ENCODE results near the gene GGT6. TPM values are rescaled to one million over a fixed set of nuclear protein-coding genes. Genes with fewer than 3 reads are reported as not detected.
A peak's percentile ranks its signal among the peaks of the same experiment; 100 is the strongest.

The GGT6 gene
- total and polyA plus RNA-seq, 2 of the 13 experiments (the other 11 are each of a cell fraction or from before 2014, with no cell fraction given) = 0.16 to 0.80 TPM

DNA sequence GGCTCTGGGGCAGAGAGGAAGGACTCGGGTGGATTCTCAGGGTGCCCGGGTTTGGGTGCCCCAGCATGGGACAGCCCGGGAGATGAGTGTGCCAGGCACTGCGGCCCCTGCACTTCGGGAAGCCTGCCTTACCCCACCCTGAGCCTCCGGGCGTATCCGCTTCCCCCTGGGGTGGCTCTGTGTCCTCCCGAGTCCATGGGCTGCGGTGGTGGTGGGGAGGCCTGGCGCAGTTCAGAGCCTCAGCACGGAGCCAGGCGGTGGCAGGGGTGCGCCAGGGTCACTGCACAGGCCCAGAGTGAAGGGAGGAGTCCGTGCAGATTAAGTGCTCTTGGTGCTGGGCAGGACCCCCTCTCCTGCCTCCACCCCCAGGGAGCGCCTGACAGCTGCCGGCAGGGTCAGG lies 25.9 kb downstream of the GGT6 start (continued):
- TF ChIP-seq, protein P1, sequence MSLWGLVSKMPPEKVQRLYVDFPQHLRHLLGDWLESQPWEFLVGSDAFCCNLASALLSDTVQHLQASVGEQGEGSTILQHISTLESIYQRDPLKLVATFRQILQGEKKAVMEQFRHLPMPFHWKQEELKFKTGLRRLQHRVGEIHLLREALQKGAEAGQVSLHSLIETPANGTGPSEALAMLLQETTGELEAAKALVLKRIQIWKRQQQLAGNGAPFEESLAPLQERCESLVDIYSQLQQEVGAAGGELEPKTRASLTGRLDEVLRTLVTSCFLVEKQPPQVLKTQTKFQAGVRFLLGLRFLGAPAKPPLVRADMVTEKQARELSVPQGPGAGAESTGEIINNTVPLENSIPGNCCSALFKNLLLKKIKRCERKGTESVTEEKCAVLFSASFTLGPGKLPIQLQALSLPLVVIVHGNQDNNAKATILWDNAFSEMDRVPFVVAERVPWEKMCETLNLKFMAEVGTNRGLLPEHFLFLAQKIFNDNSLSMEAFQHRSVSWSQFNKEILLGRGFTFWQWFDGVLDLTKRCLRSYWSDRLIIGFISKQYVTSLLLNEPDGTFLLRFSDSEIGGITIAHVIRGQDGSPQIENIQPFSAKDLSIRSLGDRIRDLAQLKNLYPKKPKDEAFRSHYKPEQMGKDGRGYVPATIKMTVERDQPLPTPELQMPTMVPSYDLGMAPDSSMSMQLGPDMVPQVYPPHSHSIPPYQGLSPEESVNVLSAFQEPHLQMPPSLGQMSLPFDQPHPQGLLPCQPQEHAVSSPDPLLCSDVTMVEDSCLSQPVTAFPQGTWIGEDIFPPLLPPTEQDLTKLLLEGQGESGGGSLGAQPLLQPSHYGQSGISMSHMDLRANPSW (CRISPR knock-in tag; IDR thresholded peaks at IDR 0.05; ENCODE audit: borderline replicate concordance) = no peak
- no peak for TF ChIP-seq TAF1 (CRISPR knock-in tag; IDR thresholded peaks at IDR 0.05)
- no peak for TF ChIP-seq ZNF841 (CRISPR knock-in tag; IDR thresholded peaks at IDR 0.05; ENCODE audit: borderline replicate concordance)
- 0 out of 2 replicates have a peak, but pooled peaks have one; percentile 4 for TF ChIP-seq HOXA3 (CRISPR knock-in tag; IDR thresholded peaks at IDR 0.05)
- TF ChIP-seq AGO1 (IDR thresholded peaks at IDR 0.05; ENCODE audit: low read depth, low read length, poor library complexity, severe bottlenecking) = peak; percentile 92
- TF ChIP-seq PTBP1 (IDR thresholded peaks at IDR 0.05; ENCODE audit: low read depth, low read length, poor library complexity, severe bottlenecking) = peak; percentile 10
- TF ChIP-seq YEATS2 (CRISPR knock-in tag; IDR thresholded peaks at IDR 0.05; ENCODE audit: borderline replicate concordance) = no peak
- TF ChIP-seq ZNF30 (CRISPR knock-in tag; IDR thresholded peaks at IDR 0.05) = no peak
- TF ChIP-seq ZNF747 (CRISPR knock-in tag; IDR thresholded peaks at IDR 0.05; ENCODE audit: borderline replicate concordance) = no peak
- no peak for TF ChIP-seq SSRP1 (CRISPR knock-in tag; IDR thresholded peaks at IDR 0.05)
- TF ChIP-seq, protein P2, sequence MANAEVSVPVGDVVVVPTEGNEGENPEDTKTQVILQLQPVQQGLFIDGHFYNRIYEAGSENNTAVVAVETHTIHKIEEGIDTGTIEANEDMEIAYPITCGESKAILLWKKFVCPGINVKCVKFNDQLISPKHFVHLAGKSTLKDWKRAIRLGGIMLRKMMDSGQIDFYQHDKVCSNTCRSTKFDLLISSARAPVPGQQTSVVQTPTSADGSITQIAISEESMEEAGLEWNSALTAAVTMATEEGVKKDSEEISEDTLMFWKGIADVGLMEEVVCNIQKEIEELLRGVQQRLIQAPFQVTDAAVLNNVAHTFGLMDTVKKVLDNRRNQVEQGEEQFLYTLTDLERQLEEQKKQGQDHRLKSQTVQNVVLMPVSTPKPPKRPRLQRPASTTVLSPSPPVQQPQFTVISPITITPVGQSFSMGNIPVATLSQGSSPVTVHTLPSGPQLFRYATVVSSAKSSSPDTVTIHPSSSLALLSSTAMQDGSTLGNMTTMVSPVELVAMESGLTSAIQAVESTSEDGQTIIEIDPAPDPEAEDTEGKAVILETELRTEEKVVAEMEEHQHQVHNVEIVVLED (CRISPR knock-in tag; IDR thresholded peaks at IDR 0.05; ENCODE audit: borderline replicate concordance) = no peak
- no peak for TF ChIP-seq SAP130 (CRISPR knock-in tag; IDR thresholded peaks at IDR 0.05; ENCODE audit: low read depth)
- TF ChIP-seq ZFP41 (CRISPR knock-in tag; IDR thresholded peaks at IDR 0.05; ENCODE audit: borderline replicate concordance) = no peak
- TF ChIP-seq, protein P3, sequence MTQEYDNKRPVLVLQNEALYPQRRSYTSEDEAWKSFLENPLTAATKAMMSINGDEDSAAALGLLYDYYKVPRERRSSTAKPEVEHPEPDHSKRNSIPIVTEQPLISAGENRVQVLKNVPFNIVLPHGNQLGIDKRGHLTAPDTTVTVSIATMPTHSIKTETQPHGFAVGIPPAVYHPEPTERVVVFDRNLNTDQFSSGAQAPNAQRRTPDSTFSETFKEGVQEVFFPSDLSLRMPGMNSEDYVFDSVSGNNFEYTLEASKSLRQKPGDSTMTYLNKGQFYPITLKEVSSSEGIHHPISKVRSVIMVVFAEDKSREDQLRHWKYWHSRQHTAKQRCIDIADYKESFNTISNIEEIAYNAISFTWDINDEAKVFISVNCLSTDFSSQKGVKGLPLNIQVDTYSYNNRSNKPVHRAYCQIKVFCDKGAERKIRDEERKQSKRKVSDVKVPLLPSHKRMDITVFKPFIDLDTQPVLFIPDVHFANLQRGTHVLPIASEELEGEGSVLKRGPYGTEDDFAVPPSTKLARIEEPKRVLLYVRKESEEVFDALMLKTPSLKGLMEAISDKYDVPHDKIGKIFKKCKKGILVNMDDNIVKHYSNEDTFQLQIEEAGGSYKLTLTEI (CRISPR knock-in tag; conservative IDR thresholded peaks at IDR 0.05) = no peak
- TF ChIP-seq MBNL3 (CRISPR knock-in tag; conservative IDR thresholded peaks at IDR 0.05) = no peak
- TF ChIP-seq, protein P4, sequence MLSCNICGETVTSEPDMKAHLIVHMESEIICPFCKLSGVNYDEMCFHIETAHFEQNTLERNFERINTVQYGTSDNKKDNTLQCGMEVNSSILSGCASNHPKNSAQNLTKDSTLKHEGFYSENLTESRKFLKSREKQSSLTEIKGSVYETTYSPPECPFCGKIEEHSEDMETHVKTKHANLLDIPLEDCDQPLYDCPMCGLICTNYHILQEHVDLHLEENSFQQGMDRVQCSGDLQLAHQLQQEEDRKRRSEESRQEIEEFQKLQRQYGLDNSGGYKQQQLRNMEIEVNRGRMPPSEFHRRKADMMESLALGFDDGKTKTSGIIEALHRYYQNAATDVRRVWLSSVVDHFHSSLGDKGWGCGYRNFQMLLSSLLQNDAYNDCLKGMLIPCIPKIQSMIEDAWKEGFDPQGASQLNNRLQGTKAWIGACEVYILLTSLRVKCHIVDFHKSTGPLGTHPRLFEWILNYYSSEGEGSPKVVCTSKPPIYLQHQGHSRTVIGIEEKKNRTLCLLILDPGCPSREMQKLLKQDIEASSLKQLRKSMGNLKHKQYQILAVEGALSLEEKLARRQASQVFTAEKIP (CRISPR knock-in tag; IDR thresholded peaks at IDR 0.05; ENCODE audit: borderline replicate concordance) = no peak
- TF ChIP-seq KDM2A (CRISPR knock-in tag; IDR thresholded peaks at IDR 0.05; ENCODE audit: borderline replicate concordance, low read depth) = peak; percentile 12
- peak; percentile 12; the same call in 1 of the 2 replicates for TF ChIP-seq GABPB1 (CRISPR knock-in tag; IDR thresholded peaks at IDR 0.05)
- no peak for TF ChIP-seq ZNF382 (CRISPR knock-in tag; IDR thresholded peaks at IDR 0.05; ENCODE audit: borderline replicate concordance)
- no peak for TF ChIP-seq SP2 (CRISPR knock-in tag; IDR thresholded peaks at IDR 0.05)
- TF ChIP-seq SP5 (CRISPR knock-in tag; IDR thresholded peaks at IDR 0.05; ENCODE audit: borderline replicate concordance, low read depth) = no peak
- no peak for TF ChIP-seq ZNF101 (CRISPR knock-in tag; IDR thresholded peaks at IDR 0.05; ENCODE audit: borderline replicate concordance, low read depth)
